HepG2 (cell line): ENCODE data around the gene MAP3K2. TPM values are rescaled to one million over a fixed set of nuclear protein-coding genes. Genes with fewer than 3 reads are reported as not detected.
A peak's percentile ranks its signal among the peaks of the same experiment; 100 is the strongest.

ENCODE experiments used
- ATF5 ChIP-seq: sonication (generic); formaldehyde crosslinking; IDR thresholded peaks from 2 replicates; pipeline ENCODE4 v1.4.0; 2020; ENCODE audit warnings: mild to moderate bottlenecking, low read depth, missing genetic modification reagents
- BATF2 ChIP-seq: sonication (generic); formaldehyde crosslinking; IDR thresholded peaks from 2 replicates; pipeline ENCODE4 v1.8.0; 2022; ENCODE audit warnings: mild to moderate bottlenecking, missing genetic modification reagents, moderate library complexity
- BCLAF1 ChIP-seq: fragments of 450-650 bp; IDR thresholded peaks from 2 replicates; pipeline ENCODE4 v1.6.1; 2017; ENCODE audit warnings: mild to moderate bottlenecking
- CEBPG ChIP-seq: IDR thresholded peaks from 2 replicates; pipeline ENCODE4 v1.6.1; 2016
- ETV6 ChIP-seq: sonication (generic); formaldehyde crosslinking; conservative IDR thresholded peaks from 2 replicates; pipeline ENCODE4 v1.4.0; 2020; ENCODE audit warnings: missing genetic modification reagents
- FOSL2 ChIP-seq: sonication (generic); formaldehyde crosslinking; IDR thresholded peaks from 2 replicates; pipeline ENCODE4 v1.4.0; 2020; ENCODE audit warnings: missing genetic modification reagents
- GFI1 ChIP-seq: sonication (generic); formaldehyde crosslinking; IDR thresholded peaks from 2 replicates; pipeline ENCODE4 v1.5.0; 2020; ENCODE audit warnings: missing genetic modification reagents, mild to moderate bottlenecking, borderline replicate concordance
- GTF2F1 ChIP-seq: fragments of 150-350 bp; IDR thresholded peaks from 2 replicates; pipeline ENCODE4 v1.6.1; 2014; ENCODE audit warnings: low read length
- MAFF ChIP-seq: IDR thresholded peaks from 2 replicates; pipeline ENCODE4 v1.6.1; 2011; ENCODE audit warnings: low read depth, low read length, improper control_type of control experiment
- NFE2L1 ChIP-seq: sonication (generic); formaldehyde crosslinking; IDR thresholded peaks from 2 replicates; pipeline ENCODE4 v1.4.0; 2020; ENCODE audit warnings: missing genetic modification reagents, mild to moderate bottlenecking, borderline replicate concordance
- PBX2 ChIP-seq: IDR thresholded peaks from 2 replicates; pipeline ENCODE4 v1.6.1; 2016; ENCODE audit warnings: control low read depth
- TEAD2 ChIP-seq: sonication (generic); formaldehyde crosslinking; IDR thresholded peaks from 2 replicates; pipeline ENCODE4 v1.9.0; 2021; ENCODE audit warnings: missing genetic modification reagents
- THAP9 ChIP-seq: sonication (generic); formaldehyde crosslinking; IDR thresholded peaks from 2 replicates; pipeline ENCODE4; 2020; ENCODE audit warnings: missing genetic modification reagents, mild to moderate bottlenecking, borderline replicate concordance
- ZFP91 ChIP-seq: sonication (generic); formaldehyde crosslinking; IDR thresholded peaks from 2 replicates; pipeline ENCODE4 v1.9.0; 2022; ENCODE audit warnings: missing genetic modification reagents, mild to moderate bottlenecking, borderline replicate concordance
- ZNF614 ChIP-seq: IDR thresholded peaks from 2 replicates; pipeline ENCODE4 v1.6.1; 2018; ENCODE audit warnings: missing biosample characterization, missing genetic modification reagents, inconsistent platforms, borderline replicate concordance
- ZNF639 ChIP-seq: conservative IDR thresholded peaks from 2 replicates; pipeline ENCODE4 v1.6.1; 2018; ENCODE audit warnings: missing genetic modification reagents
- ZNF879 ChIP-seq: sonication (generic); formaldehyde crosslinking; IDR thresholded peaks from 2 replicates; pipeline ENCODE4 v1.8.1; 2023; ENCODE audit warnings: missing genetic modification reagents
- polyA plus RNA-seq, 8 experiments: library from polyadenylated mRNA; depleted of rRNA in 3 of 8; stranded (reverse) in 7 of 8; unstranded in 1 of 8; fragments of >200 nt; fragmentation: Illumina TruSeq in 4 of 8; extraction: Trizol in 4 of 8; gene quantifications; 2 replicates each; pipeline versions ENCODE4 v1.2.1 to v1.2.3, GENCODE V29; 2011 to 2016; ENCODE audit warnings: low read depth in 4 of 8, missing spikeins in 1 of 8, mixed read lengths in 1 of 8; ENCODE audit not compliant: insufficient read depth in 1 of 8
- total RNA-seq, 5 experiments: library from RNA; depleted of rRNA; stranded (reverse); fragments of >200 nt; fragmentation: Illumina TruSeq; extraction: Trizol; gene quantifications; 2 replicates each; pipeline ENCODE4 v1.2.3, GENCODE V29; 2016; ENCODE audit warnings: low read depth in 1 of 5

MAP3K2 gene
- total and polyA plus RNA-seq, 2 of the 13 experiments (the other 11 are each of a cell fraction or from before 2014, with no cell fraction given): 12.2 to 37.2 TPM

GRCh38 chr2:127413782-127414637 is 26.2 kb upstream of the MAP3K2 start (continued):
- no peak for TF ChIP-seq BCLAF1
- peak; percentile 94 for TF ChIP-seq MAFF
- TF ChIP-seq ATF5 (CRISPR knock-in tag): no peak
- TF ChIP-seq ZNF639 (CRISPR knock-in tag): no peak
- no peak for TF ChIP-seq THAP9
- TF ChIP-seq GTF2F1: no peak
- no peak for TF ChIP-seq BATF2 (CRISPR knock-in tag)
- no peak for TF ChIP-seq NFE2L1
- TF ChIP-seq ETV6 (CRISPR knock-in tag): no peak
- peak; percentile 61; the same call in 1 of the 2 replicates for TF ChIP-seq ZNF614 (CRISPR knock-in tag)
- no peak for TF ChIP-seq ZNF879 (CRISPR knock-in tag)
- TF ChIP-seq CEBPG (CRISPR knock-in tag): peak; percentile 76
- TF ChIP-seq ZFP91 (CRISPR knock-in tag): no peak
- TF ChIP-seq TEAD2 (CRISPR knock-in tag): no peak
- TF ChIP-seq PBX2 (CRISPR knock-in tag): no peak
- TF ChIP-seq FOSL2 (CRISPR knock-in tag): peak; percentile 82
- no peak for TF ChIP-seq GFI1 (CRISPR knock-in tag)
